ENCODE data around the gene ALDH18A1. TPM values are rescaled to one million over a fixed set of nuclear protein-coding genes. Genes with fewer than 3 reads are reported as not detected.

The ALDH18A1 gene
- total and polyA plus RNA-seq, 2 donors (not counting 1 experiment from before 2014, with no cell fraction given): 12.4 to 27.6 TPM

DNA sequence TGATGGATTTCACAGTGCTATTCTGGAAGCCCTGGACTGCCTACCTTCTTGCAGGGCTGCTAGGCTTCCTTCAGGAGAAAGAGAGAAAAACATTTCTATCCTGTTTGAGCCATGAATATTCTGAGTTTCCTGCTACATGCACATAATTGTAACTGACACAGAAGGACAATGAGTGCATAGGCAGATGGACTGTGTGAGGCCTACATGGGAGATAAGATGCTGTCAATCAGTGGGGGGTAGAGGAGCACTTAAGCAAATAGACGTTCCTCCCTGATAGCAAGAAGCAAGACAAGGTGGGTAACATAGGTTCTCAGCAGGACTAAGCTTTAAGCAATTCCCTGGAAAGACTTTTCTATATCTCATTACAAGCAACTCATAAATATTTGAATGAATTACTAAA lies 11.6 kb downstream of the ALDH18A1 start:
- intact Hi-C loops (cut with micrococcal nuclease): no loop called here
- ChIA-PET POLR2A (no interaction called here), CTCF (no interaction called here)
- peaks cover 0 to 58% of the 10 kb centered on the region in 2 experiments for H3K36me3 ChIP-seq (replicated peaks in 1 of 2; ENCODE audit: control extremely low read depth in 1 of 2, control insufficient read depth in 1 of 2, extremely low read depth in 1 of 2, insufficient read depth in 2 of 2, low read length in 1 of 2)
- Mint-ChIP-seq H3K27me3 (no peaks in the 10 kb centered on the region), H3K4me1 (no peaks in the 10 kb centered on the region), H3K9me3 (ENCODE audit: insufficient read depth) (no peaks in the 10 kb centered on the region), H3K27ac (no peak overlapping the region), H3K4me3 (no peak overlapping the region)
- H3K27me3 ChIP-seq (replicated peaks in 1 of 4; ENCODE audit: control extremely low read depth in 1 of 4, control insufficient read depth in 3 of 4, insufficient read depth in 4 of 4, low read length in 3 of 4): no peaks in the 10 kb centered on the region
- peaks cover 12% of the 10 kb centered on the region for H3K79me2 ChIP-seq (ENCODE audit: control insufficient read depth, insufficient read depth, low read length)
- DNase-seq (no peak), ATAC-seq (ENCODE audit: low read depth) (no peak)
- H3K27ac ChIP-seq (ENCODE audit: low read length in 2 of 2): no peak overlapping the region
- no peaks in the 10 kb centered on the region for H4K20me1 ChIP-seq (ENCODE audit: control insufficient read depth, insufficient read depth, low read length, poor library complexity, severe bottlenecking)
- no peak overlapping the region for H3K4me3 ChIP-seq (ENCODE audit: control extremely low read depth in 1 of 5, extremely low read depth in 1 of 5, insufficient read depth in 1 of 5, low read depth in 2 of 5, low read length in 4 of 5)
- no peak overlapping the region for H2AFZ ChIP-seq (ENCODE audit: insufficient read depth, low read depth, low read length, poor library complexity, severe bottlenecking)
- no peak overlapping the region for H3K4me2 ChIP-seq (replicated peaks; ENCODE audit: low read depth, low read length, poor library complexity, severe bottlenecking)
- WGBS (ENCODE audit: insufficient coverage): no CpG with 5 or more reads among the region's 1 CpG
- H3K4me1 ChIP-seq (ENCODE audit: control insufficient read depth in 2 of 2, insufficient read depth in 2 of 2, low read length in 2 of 2): no peaks in the 10 kb centered on the region
- no peak overlapping the region for H3K9ac ChIP-seq (ENCODE audit: low read length)
- no peak for TF ChIP-seq EZH2 (IDR thresholded peaks at IDR 0.05; ENCODE audit: borderline replicate concordance, insufficient read depth, low read depth, low read length, poor library complexity, severe bottlenecking)
- TF ChIP-seq, protein P1, sequence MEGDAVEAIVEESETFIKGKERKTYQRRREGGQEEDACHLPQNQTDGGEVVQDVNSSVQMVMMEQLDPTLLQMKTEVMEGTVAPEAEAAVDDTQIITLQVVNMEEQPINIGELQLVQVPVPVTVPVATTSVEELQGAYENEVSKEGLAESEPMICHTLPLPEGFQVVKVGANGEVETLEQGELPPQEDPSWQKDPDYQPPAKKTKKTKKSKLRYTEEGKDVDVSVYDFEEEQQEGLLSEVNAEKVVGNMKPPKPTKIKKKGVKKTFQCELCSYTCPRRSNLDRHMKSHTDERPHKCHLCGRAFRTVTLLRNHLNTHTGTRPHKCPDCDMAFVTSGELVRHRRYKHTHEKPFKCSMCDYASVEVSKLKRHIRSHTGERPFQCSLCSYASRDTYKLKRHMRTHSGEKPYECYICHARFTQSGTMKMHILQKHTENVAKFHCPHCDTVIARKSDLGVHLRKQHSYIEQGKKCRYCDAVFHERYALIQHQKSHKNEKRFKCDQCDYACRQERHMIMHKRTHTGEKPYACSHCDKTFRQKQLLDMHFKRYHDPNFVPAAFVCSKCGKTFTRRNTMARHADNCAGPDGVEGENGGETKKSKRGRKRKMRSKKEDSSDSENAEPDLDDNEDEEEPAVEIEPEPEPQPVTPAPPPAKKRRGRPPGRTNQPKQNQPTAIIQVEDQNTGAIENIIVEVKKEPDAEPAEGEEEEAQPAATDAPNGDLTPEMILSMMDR (IDR thresholded peaks at IDR 0.05): no peak
- H3K9me3 ChIP-seq (ENCODE audit: control extremely low read depth in 1 of 3, control insufficient read depth in 2 of 3, insufficient read depth in 1 of 3, low read length in 2 of 3): no peaks in the 10 kb centered on the region

DNA sequence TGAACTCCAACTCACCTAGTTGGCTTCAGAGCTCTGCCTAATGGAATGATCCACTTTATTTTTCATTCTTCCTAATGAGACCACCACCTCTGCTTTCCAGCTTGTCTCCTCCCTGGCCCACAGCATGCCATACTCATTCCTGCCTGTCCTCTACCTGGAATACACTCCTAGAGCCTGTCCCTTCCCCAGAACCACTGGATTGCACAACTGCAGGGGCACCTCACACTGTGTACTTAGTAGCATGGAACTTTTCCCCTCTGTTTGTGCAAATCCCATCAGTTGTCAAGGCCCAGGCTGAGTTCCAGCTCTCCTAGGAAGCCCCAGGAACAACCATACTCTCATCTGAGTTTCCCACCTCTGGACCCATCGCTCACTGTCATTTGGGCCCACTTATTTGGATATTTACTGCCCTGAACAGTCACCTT lies 15.6 kb downstream of the ALDH18A1 start:
- no peak overlapping the region for H3K4me2 ChIP-seq (replicated peaks; ENCODE audit: low read depth, low read length, poor library complexity, severe bottlenecking)
- ChIA-PET CTCF (interaction anchor here (0.7 kb wide), 1 partner anchor 1267 kb away, joined by 4 read pairs; no protein-coding TSS in a partner anchor), POLR2A (no interaction called here)
- H3K9ac ChIP-seq (ENCODE audit: low read length): no peak overlapping the region
- no peaks in the 10 kb centered on the region for H3K79me2 ChIP-seq (ENCODE audit: control insufficient read depth, insufficient read depth, low read length)
- no peak overlapping the region for H3K4me3 Mint-ChIP-seq
- H3K4me1 Mint-ChIP-seq: no peaks in the 10 kb centered on the region
- H2AFZ ChIP-seq (ENCODE audit: insufficient read depth, low read depth, low read length, poor library complexity, severe bottlenecking): no peak overlapping the region
- H3K36me3 ChIP-seq (replicated peaks in 1 of 2; ENCODE audit: control extremely low read depth in 1 of 2, control insufficient read depth in 1 of 2, extremely low read depth in 1 of 2, insufficient read depth in 2 of 2, low read length in 1 of 2): peaks cover 6 to 58% of the 10 kb centered on the region in 2 experiments
- H3K27me3 Mint-ChIP-seq: no peaks in the 10 kb centered on the region
- TF ChIP-seq, protein P1 (IDR thresholded peaks at IDR 0.05): no peak
- TF ChIP-seq EZH2 (IDR thresholded peaks at IDR 0.05; ENCODE audit: borderline replicate concordance, insufficient read depth, low read depth, low read length, poor library complexity, severe bottlenecking): no peak
- no peaks in the 10 kb centered on the region for H3K9me3 ChIP-seq (ENCODE audit: control extremely low read depth in 1 of 3, control insufficient read depth in 2 of 3, insufficient read depth in 1 of 3, low read length in 2 of 3)
- ATAC-seq (ENCODE audit: low read depth): no peak
- intact Hi-C loops (cut with micrococcal nuclease): no loop called here
- no peaks in the 10 kb centered on the region for H3K4me1 ChIP-seq (ENCODE audit: control insufficient read depth in 2 of 2, insufficient read depth in 2 of 2, low read length in 2 of 2)
- no peak overlapping the region for H3K4me3 ChIP-seq (ENCODE audit: control extremely low read depth in 1 of 5, extremely low read depth in 1 of 5, insufficient read depth in 1 of 5, low read depth in 2 of 5, low read length in 4 of 5)
- no peaks in the 10 kb centered on the region for H4K20me1 ChIP-seq (ENCODE audit: control insufficient read depth, insufficient read depth, low read length, poor library complexity, severe bottlenecking)
- no peak overlapping the region for H3K27ac ChIP-seq (ENCODE audit: low read length in 2 of 2)
- no peaks in the 10 kb centered on the region for H3K27me3 ChIP-seq (replicated peaks in 1 of 4; ENCODE audit: control extremely low read depth in 1 of 4, control insufficient read depth in 3 of 4, insufficient read depth in 4 of 4, low read length in 3 of 4)
- no peak for DNase-seq
- no CpG with 5 or more reads among the region's 1 CpG for WGBS (ENCODE audit: insufficient coverage)
- no peak overlapping the region for H3K27ac Mint-ChIP-seq
- no peaks in the 10 kb centered on the region for H3K9me3 Mint-ChIP-seq (ENCODE audit: insufficient read depth)

Measured in B cell (primary cell).